Astrocyte of the cerebellum (primary cell): ENCODE data around the gene CMBL.

Experiments
- DNase-seq: peaks from one replicate; pipeline ENCODE4 v3.0.0-alpha.2; 2011; ENCODE audit warnings: low read depth
- H3K4me3 ChIP-seq: 2 replicates; pipeline ENCODE4 v1.5.1; 2011; ENCODE audit warnings: mild to moderate bottlenecking, low read depth, low read length, moderate library complexity
- in situ Hi-C: cut with HindIII; loops from 2 replicates; pipeline ENCODE4 v1.10.0; 2017; ENCODE audit warnings: low sequenced_read_pairs
- TF ChIP-seq, protein P1 (sequence below): IDR thresholded peaks from 2 replicates; pipeline ENCODE4 v1.5.1; 2012; ENCODE audit warnings: low read length, low read depth, moderate library complexity, mild to moderate bottlenecking; ENCODE audit errors: missing control alignments

CMBL gene

DNA sequence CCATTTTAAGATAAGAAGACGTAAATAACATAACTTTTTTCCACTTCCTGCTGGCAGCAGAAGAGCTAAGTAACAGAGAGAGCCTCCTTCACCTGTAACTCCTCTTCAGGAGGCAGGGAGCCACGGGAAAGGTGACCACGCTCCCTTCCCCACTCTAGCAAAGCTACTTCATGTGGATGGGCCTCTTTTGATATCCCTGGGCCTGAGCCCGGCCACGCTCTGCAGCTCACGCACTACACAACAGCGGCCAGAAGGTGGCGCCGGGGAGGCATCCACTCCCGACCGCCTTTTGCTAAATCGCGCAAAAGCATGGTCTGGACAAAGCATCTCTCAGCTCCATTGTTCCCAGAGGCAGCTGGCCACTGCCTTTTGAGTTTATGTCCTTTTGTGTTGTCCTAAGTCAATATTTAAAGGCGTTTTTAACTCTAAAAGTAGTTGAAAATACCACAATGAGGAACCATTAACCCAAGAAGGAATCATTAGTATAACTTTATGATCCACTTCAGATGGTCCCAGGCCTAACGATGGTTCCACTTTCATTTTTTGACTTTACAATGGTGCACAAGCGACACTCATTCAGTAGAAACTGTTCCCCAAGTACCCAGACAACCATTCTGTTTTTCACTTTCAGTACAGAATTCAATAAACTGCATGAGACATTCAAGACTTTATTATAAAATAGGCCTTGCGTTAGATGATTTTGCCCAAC lies 23.6 kb downstream of the CMBL start:
- TF ChIP-seq, protein P1, sequence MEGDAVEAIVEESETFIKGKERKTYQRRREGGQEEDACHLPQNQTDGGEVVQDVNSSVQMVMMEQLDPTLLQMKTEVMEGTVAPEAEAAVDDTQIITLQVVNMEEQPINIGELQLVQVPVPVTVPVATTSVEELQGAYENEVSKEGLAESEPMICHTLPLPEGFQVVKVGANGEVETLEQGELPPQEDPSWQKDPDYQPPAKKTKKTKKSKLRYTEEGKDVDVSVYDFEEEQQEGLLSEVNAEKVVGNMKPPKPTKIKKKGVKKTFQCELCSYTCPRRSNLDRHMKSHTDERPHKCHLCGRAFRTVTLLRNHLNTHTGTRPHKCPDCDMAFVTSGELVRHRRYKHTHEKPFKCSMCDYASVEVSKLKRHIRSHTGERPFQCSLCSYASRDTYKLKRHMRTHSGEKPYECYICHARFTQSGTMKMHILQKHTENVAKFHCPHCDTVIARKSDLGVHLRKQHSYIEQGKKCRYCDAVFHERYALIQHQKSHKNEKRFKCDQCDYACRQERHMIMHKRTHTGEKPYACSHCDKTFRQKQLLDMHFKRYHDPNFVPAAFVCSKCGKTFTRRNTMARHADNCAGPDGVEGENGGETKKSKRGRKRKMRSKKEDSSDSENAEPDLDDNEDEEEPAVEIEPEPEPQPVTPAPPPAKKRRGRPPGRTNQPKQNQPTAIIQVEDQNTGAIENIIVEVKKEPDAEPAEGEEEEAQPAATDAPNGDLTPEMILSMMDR, result peak; percentile 94
- DNase-seq, result peak; percentile 53
- H3K4me3 ChIP-seq, result no peak overlapping the region
- in situ Hi-C loops, result no loop called here

DNA sequence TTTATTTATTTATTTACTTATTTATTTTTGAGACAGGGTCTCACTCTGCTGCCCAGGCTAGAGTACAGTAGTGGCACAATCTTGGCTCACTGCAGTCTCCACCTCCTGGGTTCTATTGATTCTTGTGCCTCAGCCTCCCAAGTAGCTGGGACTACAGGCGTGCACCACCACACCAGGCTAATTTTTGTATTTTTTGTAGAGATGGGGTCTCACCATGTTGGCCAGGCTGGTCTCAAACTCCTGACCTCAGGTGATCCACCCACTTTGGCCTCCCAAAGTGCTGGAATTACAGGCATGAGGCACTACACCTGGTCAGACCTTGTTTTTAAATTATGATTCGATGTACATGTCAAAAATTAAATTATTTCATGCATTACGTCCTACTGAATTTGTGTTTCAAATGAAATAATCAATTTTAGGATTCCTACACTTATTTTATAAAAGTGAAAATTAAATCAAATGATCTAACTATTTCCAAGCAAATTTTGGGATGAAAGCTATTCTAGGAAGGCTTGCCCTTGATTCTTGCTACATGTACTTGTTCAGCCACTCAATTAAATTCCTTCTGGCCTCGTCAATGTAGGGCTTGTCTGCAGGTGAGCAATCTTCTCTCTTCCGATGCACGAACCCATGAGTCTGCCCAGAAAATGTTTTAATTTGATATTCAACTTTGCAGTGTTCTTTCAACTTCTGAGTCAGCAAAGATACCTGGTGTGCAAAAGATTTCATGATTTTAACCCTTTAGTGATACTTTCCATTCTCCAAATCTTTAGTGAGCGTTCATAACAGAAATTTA lies 27.6 kb downstream of the CMBL start:
- DNase-seq, result no peak
- H3K4me3 ChIP-seq, result no peak overlapping the region
- in situ Hi-C loops, result no loop called here
- TF ChIP-seq, protein P1, result no peak

DNA sequence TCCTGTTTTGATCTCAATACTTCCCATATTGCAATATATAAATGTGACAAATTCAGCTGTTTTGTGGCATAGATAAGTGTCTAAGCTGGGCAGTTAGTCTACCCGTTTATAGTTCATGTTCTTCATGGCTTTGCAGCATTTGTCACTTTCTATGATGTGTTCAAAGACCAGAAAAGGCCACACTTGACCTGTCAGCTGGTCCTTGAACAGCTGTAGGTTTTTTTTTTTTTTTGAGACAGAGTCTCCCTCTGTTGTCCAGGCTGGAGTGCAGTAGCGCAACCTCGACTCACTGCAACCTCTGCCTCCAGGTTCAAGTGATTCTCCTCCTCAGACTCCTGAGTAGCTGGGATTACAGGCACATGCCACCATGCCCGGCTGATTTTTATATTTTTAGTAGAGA lies 28.4 kb downstream of the CMBL start:
- DNase-seq, result no peak
- in situ Hi-C loops, result no loop called here
- no peak overlapping the region for H3K4me3 ChIP-seq
- TF ChIP-seq, protein P1, result no peak

DNA sequence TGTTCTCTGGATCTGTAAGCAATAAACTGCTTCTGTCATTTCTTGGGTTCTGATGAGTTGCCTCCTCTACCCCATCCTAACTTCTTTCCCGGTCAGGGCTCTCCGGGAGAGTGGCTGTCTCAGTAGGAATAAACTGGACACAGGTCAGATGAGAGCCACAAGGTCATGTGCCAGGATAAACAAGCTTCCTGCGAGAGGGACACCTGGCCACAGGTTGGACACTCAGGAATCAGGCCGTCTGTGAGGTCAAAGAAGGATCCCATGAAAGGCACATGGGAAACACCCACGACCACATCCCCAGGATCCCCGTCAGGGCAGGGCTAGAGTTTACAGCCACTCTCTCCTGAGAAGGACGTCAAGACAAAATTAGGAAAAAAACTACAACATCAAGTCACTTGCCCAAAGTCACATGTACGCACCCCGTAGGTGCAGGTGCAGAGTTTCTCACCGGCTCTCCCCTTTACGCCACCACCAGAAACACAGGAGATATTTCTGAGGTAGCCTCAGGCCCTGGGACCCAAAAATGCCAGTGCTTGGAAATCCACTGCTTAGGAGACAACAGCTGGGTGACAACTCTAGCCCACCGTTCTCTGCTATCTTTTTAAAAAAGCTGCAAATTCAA lies 28.9 kb downstream of the CMBL start:
- in situ Hi-C loops, result no loop called here
- TF ChIP-seq, protein P1, result no peak
- no peak for DNase-seq
- no peak overlapping the region for H3K4me3 ChIP-seq

DNA sequence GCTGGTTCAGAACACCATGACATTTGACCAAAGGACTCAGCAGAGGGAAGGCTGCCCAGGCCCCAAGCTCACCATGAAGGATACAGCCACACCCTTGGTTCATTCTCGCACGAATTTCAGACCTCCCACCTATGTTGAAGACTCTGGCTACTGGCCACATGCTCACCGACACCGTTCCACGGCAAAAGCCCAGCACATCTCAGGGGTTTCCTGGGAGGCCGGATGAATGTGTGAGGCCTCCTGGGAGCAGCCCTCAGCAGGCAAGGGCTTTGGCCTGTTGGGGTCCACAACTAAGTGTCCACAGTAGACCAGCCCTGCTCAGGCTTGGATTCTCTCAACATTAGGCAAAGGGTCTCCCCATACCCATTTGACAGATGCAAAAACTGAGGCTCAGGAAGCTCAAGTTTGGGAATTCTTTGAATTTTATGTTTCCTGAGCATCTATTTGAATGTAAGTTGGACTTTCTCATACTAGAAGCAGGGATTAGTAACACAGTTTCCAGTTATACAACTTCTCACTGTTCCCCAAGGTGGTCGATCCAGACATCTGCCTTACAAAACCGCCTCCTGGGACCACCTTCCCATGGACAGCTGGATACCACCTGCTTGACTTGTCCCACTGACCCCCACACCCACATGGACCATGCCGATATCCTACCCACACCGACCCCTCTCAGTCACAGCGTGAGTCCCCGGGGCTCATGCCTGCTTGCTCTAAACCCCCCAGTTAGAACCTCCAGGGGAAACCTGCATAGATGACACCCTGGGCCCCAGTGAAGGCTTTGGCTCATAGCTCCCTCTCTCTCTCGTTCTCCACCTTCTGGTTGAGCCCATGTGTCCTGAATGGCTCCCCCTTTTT lies 29.7 kb downstream of the CMBL start:
- no peak overlapping the region for H3K4me3 ChIP-seq
- no peak for DNase-seq
- in situ Hi-C loops, result no loop called here
- TF ChIP-seq, protein P1, result no peak

DNA sequence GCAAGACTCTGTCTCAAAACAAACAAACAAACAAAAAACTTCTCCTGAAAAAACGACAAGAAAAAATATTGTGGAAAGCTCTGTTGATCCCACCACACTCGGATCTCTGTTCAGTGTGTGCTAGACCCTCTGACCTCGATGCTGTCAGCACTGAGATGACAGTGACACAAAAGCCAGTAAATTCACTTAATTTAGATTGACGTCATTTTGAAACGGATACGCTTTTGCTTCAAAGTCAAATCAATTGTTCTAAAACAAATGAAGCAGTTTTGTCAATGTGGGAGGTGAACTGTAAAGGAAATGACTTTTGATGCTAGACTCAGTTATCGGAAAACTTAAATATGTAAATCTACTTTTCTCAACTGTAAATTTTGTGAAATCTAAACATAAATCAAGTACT lies 31.0 kb downstream of the CMBL start:
- no peak for DNase-seq
- TF ChIP-seq, protein P1, result no peak
- in situ Hi-C loops, result no loop called here
- no peak overlapping the region for H3K4me3 ChIP-seq
